Uterus (tissue), 2 donors: Measurements from ENCODE around the gene ACTL7B.

Experiments
- POLR2A ChIP-seq, 2 donors: fragments of 450-650 bp; IDR thresholded peaks; one replicate each; pipeline ENCODE4 v1.6.1; 2016; ENCODE audit warnings: antibody characterized with exemption in 2 of 2, mild to moderate bottlenecking in 1 of 2, moderate library complexity in 1 of 2
- TF ChIP-seq, protein P1 (sequence below), 4 experiments: fragments of 200-600 bp in 2 of 4; fragments of 450-650 bp in 2 of 4; sonication (generic) in 2 of 4; IDR thresholded peaks; one replicate each; pipeline ENCODE4 v1.5.1; 2016 to 2019; ENCODE audit warnings: antibody characterized with exemption in 4 of 4, mild to moderate bottlenecking in 2 of 4, moderate library complexity in 1 of 4

GRCh38 chr9:108831496-108832178, 24.1 kb downstream of the ACTL7B start:
- TF ChIP-seq, protein P1, sequence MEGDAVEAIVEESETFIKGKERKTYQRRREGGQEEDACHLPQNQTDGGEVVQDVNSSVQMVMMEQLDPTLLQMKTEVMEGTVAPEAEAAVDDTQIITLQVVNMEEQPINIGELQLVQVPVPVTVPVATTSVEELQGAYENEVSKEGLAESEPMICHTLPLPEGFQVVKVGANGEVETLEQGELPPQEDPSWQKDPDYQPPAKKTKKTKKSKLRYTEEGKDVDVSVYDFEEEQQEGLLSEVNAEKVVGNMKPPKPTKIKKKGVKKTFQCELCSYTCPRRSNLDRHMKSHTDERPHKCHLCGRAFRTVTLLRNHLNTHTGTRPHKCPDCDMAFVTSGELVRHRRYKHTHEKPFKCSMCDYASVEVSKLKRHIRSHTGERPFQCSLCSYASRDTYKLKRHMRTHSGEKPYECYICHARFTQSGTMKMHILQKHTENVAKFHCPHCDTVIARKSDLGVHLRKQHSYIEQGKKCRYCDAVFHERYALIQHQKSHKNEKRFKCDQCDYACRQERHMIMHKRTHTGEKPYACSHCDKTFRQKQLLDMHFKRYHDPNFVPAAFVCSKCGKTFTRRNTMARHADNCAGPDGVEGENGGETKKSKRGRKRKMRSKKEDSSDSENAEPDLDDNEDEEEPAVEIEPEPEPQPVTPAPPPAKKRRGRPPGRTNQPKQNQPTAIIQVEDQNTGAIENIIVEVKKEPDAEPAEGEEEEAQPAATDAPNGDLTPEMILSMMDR (IDR thresholded peaks at IDR 0.05): no peak
- no peak for TF ChIP-seq POLR2A (IDR thresholded peaks at IDR 0.05)
